ENCODE results near the gene ACBD4. TPM values are rescaled to one million over a fixed set of nuclear protein-coding genes. Genes with fewer than 3 reads are reported as not detected.
A peak's percentile ranks its signal among the peaks of the same experiment; 100 is the strongest.

ACBD4 gene
- total and polyA plus RNA-seq, 10 of the 15 experiments (the other 5 are each of a cell fraction or from before 2014, with no cell fraction given): 0.20 to 13.8 (median 6.9) TPM

DNA sequence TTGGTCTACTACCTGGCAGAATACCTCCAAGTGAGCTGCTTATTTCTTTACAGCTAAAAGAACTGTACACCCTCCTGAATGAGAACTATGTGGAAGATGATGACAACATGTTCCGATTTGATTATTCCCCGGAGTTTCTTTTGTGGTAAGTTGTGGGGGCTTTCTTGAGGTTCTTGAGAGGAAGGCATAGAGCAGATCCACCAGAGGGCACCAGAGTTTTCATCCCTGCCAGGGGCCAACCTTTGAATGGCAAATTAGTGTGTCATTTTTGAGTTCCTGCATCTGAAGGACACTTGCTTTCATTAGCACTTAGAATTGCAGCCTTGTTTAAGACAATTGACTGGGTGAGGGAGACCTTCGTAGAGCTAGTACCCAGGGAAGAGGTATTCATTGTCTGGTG is 39.3 kb upstream of the ACBD4 start:
- H3K9ac ChIP-seq (ENCODE audit: control insufficient read depth, insufficient read depth, low read length): no peak overlapping the region
- POLR2A ChIA-PET: interaction anchor here (0.6 kb wide), 1 partner anchor 604 kb away, joined by 3 read pairs; no protein-coding TSS in a partner anchor
- no peaks in the 10 kb centered on the region for H3K27me3 ChIP-seq (replicated peaks in 1 of 2; ENCODE audit: control insufficient read depth in 2 of 2, insufficient read depth in 2 of 2, low read length in 1 of 2)
- FAIRE-seq: peak; percentile 84
- no peaks in the 10 kb centered on the region for H4K20me1 ChIP-seq (ENCODE audit: control insufficient read depth, insufficient read depth)
- RAD21 ChIA-PET (ENCODE audit: unreplicated experiment): no interaction called here
- SMC1A ChIA-PET (ENCODE audit: uncharacterized antibody, unreplicated experiment): interaction anchor here (1.0 to 7.0 kb wide), 3 partner anchors 16 to 176 kb away, joined by 3 to 38 read pairs (median 5); no protein-coding TSS in a partner anchor
- in situ Hi-C loops (cut with MboI) (no loop called here), intact Hi-C loops (cut with micrococcal nuclease; ENCODE audit: unreplicated experiment) (loop anchor here (5.0 kb wide), 1 partner anchor 79 kb away; no protein-coding TSS in a partner anchor)
- ATAC-seq: no peak
- H2AFZ ChIP-seq (ENCODE audit: control insufficient read depth, low read depth, low read length): no peak overlapping the region
- H3K27ac ChIP-seq (ENCODE audit: control insufficient read depth, insufficient read depth): no peak overlapping the region
- H3K9me3 ChIP-seq (replicated peaks; ENCODE audit: control insufficient read depth, insufficient read depth, low read length): no peaks in the 10 kb centered on the region
- H3K4me3 ChIP-seq: no peak overlapping the region
- no peak for DNase-seq (ENCODE audit: low read depth, low spot score)
- CTCF ChIA-PET: interaction anchor here (0.6 to 4.7 kb wide), 10 partner anchors 8 to 317 kb away, joined by 3 to 70 read pairs (median 4); partner anchors contain the start of gene ACBD4
- 26% methylated on average over 3 of the region's 3 CpGs for whole genome bisulfite sequencing (ENCODE audit: insufficient coverage, insufficient replicate concordance, low lambda C conversion rate, missing lambda C conversion rate)
- H3K79me2 ChIP-seq (ENCODE audit: control insufficient read depth, insufficient read depth, low read length): no peaks in the 10 kb centered on the region
- H3K4me2 ChIP-seq (ENCODE audit: control insufficient read depth, insufficient read depth): no peak overlapping the region
- no peaks in the 10 kb centered on the region for H3K4me1 ChIP-seq (ENCODE audit: control insufficient read depth, insufficient read depth, low read length)
- peaks cover 47 to 50% of the 10 kb centered on the region in 2 experiments for H3K36me3 ChIP-seq (ENCODE audit: control insufficient read depth in 2 of 2, insufficient read depth in 2 of 2, low read length in 1 of 2)
- no TSS peak for BruUV-seq (replicated peaks)
- TF ChIP-seq MEF2A (IDR thresholded peaks at IDR 0.05; ENCODE audit: insufficient read depth, low read depth, low read length) (no peak), SMC3 (IDR thresholded peaks at IDR 0.05; ENCODE audit: borderline replicate concordance, low read length) (no peak; the same call in 1 of the 2 replicates), ZSCAN29 (IDR thresholded peaks at IDR 0.05) (no peak), ATF7 (IDR thresholded peaks at IDR 0.05; ENCODE audit: low read depth) (no peak), RAD21 (IDR thresholded peaks at IDR 0.05; ENCODE audit: insufficient read depth, low read depth, low read length) (peak; percentile 13; the same call in 1 of the 2 replicates), NFXL1 (IDR thresholded peaks at IDR 0.05; ENCODE audit: borderline replicate concordance) (no peak)
- TF ChIP-seq, protein P1, sequence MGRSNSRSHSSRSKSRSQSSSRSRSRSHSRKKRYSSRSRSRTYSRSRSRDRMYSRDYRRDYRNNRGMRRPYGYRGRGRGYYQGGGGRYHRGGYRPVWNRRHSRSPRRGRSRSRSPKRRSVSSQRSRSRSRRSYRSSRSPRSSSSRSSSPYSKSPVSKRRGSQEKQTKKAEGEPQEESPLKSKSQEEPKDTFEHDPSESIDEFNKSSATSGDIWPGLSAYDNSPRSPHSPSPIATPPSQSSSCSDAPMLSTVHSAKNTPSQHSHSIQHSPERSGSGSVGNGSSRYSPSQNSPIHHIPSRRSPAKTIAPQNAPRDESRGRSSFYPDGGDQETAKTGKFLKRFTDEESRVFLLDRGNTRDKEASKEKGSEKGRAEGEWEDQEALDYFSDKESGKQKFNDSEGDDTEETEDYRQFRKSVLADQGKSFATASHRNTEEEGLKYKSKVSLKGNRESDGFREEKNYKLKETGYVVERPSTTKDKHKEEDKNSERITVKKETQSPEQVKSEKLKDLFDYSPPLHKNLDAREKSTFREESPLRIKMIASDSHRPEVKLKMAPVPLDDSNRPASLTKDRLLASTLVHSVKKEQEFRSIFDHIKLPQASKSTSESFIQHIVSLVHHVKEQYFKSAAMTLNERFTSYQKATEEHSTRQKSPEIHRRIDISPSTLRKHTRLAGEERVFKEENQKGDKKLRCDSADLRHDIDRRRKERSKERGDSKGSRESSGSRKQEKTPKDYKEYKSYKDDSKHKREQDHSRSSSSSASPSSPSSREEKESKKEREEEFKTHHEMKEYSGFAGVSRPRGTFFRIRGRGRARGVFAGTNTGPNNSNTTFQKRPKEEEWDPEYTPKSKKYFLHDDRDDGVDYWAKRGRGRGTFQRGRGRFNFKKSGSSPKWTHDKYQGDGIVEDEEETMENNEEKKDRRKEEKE (IDR thresholded peaks at IDR 0.05): no peak
- TF ChIP-seq, protein P2, sequence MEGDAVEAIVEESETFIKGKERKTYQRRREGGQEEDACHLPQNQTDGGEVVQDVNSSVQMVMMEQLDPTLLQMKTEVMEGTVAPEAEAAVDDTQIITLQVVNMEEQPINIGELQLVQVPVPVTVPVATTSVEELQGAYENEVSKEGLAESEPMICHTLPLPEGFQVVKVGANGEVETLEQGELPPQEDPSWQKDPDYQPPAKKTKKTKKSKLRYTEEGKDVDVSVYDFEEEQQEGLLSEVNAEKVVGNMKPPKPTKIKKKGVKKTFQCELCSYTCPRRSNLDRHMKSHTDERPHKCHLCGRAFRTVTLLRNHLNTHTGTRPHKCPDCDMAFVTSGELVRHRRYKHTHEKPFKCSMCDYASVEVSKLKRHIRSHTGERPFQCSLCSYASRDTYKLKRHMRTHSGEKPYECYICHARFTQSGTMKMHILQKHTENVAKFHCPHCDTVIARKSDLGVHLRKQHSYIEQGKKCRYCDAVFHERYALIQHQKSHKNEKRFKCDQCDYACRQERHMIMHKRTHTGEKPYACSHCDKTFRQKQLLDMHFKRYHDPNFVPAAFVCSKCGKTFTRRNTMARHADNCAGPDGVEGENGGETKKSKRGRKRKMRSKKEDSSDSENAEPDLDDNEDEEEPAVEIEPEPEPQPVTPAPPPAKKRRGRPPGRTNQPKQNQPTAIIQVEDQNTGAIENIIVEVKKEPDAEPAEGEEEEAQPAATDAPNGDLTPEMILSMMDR (IDR thresholded peaks at IDR 0.05 in 2 of 3, conservative IDR thresholded peaks at IDR 0.05 in 1 of 3; ENCODE audit: control insufficient read depth in 2 of 3, extremely low read depth in 1 of 3, insufficient read depth in 1 of 3, low read depth in 3 of 3, low read length in 3 of 3): peak; percentile 34 to 46 (median 45)
- TF ChIP-seq, protein P3, sequence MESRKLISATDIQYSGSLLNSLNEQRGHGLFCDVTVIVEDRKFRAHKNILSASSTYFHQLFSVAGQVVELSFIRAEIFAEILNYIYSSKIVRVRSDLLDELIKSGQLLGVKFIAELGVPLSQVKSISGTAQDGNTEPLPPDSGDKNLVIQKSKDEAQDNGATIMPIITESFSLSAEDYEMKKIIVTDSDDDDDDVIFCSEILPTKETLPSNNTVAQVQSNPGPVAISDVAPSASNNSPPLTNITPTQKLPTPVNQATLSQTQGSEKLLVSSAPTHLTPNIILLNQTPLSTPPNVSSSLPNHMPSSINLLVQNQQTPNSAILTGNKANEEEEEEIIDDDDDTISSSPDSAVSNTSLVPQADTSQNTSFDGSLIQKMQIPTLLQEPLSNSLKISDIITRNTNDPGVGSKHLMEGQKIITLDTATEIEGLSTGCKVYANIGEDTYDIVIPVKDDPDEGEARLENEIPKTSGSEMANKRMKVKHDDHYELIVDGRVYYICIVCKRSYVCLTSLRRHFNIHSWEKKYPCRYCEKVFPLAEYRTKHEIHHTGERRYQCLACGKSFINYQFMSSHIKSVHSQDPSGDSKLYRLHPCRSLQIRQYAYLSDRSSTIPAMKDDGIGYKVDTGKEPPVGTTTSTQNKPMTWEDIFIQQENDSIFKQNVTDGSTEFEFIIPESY (IDR thresholded peaks at IDR 0.05): no peak
- TF ChIP-seq, protein P4, sequence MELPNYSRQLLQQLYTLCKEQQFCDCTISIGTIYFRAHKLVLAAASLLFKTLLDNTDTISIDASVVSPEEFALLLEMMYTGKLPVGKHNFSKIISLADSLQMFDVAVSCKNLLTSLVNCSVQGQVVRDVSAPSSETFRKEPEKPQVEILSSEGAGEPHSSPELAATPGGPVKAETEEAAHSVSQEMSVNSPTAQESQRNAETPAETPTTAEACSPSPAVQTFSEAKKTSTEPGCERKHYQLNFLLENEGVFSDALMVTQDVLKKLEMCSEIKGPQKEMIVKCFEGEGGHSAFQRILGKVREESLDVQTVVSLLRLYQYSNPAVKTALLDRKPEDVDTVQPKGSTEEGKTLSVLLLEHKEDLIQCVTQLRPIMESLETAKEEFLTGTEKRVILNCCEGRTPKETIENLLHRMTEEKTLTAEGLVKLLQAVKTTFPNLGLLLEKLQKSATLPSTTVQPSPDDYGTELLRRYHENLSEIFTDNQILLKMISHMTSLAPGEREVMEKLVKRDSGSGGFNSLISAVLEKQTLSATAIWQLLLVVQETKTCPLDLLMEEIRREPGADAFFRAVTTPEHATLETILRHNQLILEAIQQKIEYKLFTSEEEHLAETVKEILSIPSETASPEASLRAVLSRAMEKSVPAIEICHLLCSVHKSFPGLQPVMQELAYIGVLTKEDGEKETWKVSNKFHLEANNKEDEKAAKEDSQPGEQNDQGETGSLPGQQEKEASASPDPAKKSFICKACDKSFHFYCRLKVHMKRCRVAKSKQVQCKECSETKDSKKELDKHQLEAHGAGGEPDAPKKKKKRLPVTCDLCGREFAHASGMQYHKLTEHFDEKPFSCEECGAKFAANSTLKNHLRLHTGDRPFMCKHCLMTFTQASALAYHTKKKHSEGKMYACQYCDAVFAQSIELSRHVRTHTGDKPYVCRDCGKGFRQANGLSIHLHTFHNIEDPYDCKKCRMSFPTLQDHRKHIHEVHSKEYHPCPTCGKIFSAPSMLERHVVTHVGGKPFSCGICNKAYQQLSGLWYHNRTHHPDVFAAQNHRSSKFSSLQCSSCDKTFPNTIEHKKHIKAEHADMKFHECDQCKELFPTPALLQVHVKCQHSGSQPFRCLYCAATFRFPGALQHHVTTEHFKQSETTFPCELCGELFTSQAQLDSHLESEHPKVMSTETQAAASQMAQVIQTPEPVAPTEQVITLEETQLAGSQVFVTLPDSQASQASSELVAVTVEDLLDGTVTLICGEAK (IDR thresholded peaks at IDR 0.05; ENCODE audit: borderline replicate concordance): no peak
- TF ChIP-seq, protein P5, sequence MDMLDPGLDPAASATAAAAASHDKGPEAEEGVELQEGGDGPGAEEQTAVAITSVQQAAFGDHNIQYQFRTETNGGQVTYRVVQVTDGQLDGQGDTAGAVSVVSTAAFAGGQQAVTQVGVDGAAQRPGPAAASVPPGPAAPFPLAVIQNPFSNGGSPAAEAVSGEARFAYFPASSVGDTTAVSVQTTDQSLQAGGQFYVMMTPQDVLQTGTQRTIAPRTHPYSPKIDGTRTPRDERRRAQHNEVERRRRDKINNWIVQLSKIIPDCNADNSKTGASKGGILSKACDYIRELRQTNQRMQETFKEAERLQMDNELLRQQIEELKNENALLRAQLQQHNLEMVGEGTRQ (IDR thresholded peaks at IDR 0.05; ENCODE audit: borderline replicate concordance, low read depth, low read length): no peak

Data from GM12878 (cell line).